Ovary (tissue), 9 donors: ENCODE results near the gene GNB1L. TPM values are rescaled to one million over a fixed set of nuclear protein-coding genes. Genes with fewer than 3 reads are reported as not detected.

Experiments used
- DNase-seq, 5 donors: peaks; one replicate each; pipeline ENCODE4 v3.0.0-alpha.2; 2019 to 2020
- H3K27ac ChIP-seq, 2 donors: fragments of 200-600 bp; one replicate each; pipeline versions ENCODE4 v1.5.1 to v1.8.0; 2019 to 2022
- H3K27me3 ChIP-seq: fragments of 200-600 bp; one replicate; pipeline ENCODE4 v1.8.0; 2022
- H3K36me3 ChIP-seq: fragments of 200-600 bp; sonication (generic); one replicate; pipeline ENCODE4 v1.5.1; 2019
- H3K4me1 ChIP-seq: one replicate; pipeline ENCODE4 v1.8.1; 2013; ENCODE audit warnings: mild to moderate bottlenecking, moderate library complexity; ENCODE audit not compliant: insufficient read depth
- H3K4me3 ChIP-seq: fragments of 200-600 bp; sonication (generic); one replicate; pipeline ENCODE4 v1.5.1; 2017
- H3K9me3 ChIP-seq, 2 donors: fragments of 200-600 bp in 1 of 2; sonication (generic) in 1 of 2; one replicate each; pipeline versions ENCODE4 v1.5.1 to v1.8.1; 2013 to 2019; ENCODE audit warnings: mild to moderate bottlenecking in 1 of 2, moderate library complexity in 1 of 2
- EP300 ChIP-seq: sonication (generic); formaldehyde crosslinking; IDR thresholded peaks from one replicate; pipeline ENCODE4 v1.6.1; 2017; ENCODE audit warnings: antibody characterized with exemption
- POLR2A ChIP-seq: fragments of 450-650 bp; IDR thresholded peaks from one replicate; pipeline ENCODE4 v1.6.1; 2017; ENCODE audit warnings: antibody characterized with exemption, mild to moderate bottlenecking, moderate library complexity
- WGBS, 3 donors: extraction: QIAGEN DNeasy Blood & Tissue Kit in 1 of 3; methylation state at CpG; one replicate each; pipeline versions ENCODE4 v1.1.5 to v1.1.7; 2013 to 2017; 5-methylcytosine and 5-hydroxymethylcytosine counted together
- intact Hi-C, 4 donors: fragments of 100-400 bp; cut with DNase I; formaldehyde crosslinking; loops; one replicate each; pipeline versions ENCODE4 v1.11.0 to v1.15.1; 2022 to 2023
- polyA plus RNA-seq, 2 donors: library from polyadenylated mRNA; stranded (reverse); fragments of 200-250 nt in 1 of 2; fragments of 350-450 nt in 1 of 2; fragmentation: Illumina TruSeq in 1 of 2; extraction: RNeasy Lipid Tissue Mini Kit (QIAGEN cat#74804) in 1 of 2; gene quantifications; one replicate each; pipeline ENCODE4 v1.2.3, GENCODE V29; 2013 to 2014
- total RNA-seq, 7 donors: library from RNA; depleted of rRNA in 2 of 7; stranded (reverse); fragments of >200 nt in 2 of 7; fragmentation: NEBNext Ultra II Directional in 3 of 7; extraction: Animal tissue kit (Norgen Biotek cat#: 25700) in 3 of 7; gene quantifications; one replicate each; pipeline versions ENCODE4 v1.1.0 to v1.2.4, GENCODE V29; 2016 to 2023
- TF ChIP-seq, protein P1 (sequence below), 3 donors: fragments of 450-650 bp in 2 of 3; fragments of 200-600 bp in 1 of 3; IDR thresholded peaks; one replicate each; pipeline versions ENCODE4 v1.5.1 to v1.8.0; 2016 to 2022; ENCODE audit warnings: antibody characterized with exemption in 3 of 3, mild to moderate bottlenecking in 1 of 3
- donor health status: DM: no; HTN: no; CAD: no; lungs with moderate emphysema.
- donor health status: DM: no; HTN: no; CAD: no.
- donor health status: Bipolar disorder and iron deficiency.
- donor health status: DM: yes; HTN: yes; CAD: no.
- donor health status: DM: no; HTN: no; CAD: no.
- donor health status: DM: yes; HTN: yes; CAD: no.

Gene GNB1L
- total and polyA plus RNA-seq, 9 donors, result 3.1 to 14.9 (median 5.8) TPM; not detected in 1

- DNase-seq, result no peak
- intact Hi-C loops, result no loop called here
- H3K4me1 ChIP-seq, result no peaks in the 10 kb centered on the region
- H3K36me3 ChIP-seq, result no peaks in the 10 kb centered on the region
- WGBS, 3 donors, result 3 to 5% (median 4%) methylated on average over 39 to 43 of the region's 43 CpGs
- TF ChIP-seq, protein P1, sequence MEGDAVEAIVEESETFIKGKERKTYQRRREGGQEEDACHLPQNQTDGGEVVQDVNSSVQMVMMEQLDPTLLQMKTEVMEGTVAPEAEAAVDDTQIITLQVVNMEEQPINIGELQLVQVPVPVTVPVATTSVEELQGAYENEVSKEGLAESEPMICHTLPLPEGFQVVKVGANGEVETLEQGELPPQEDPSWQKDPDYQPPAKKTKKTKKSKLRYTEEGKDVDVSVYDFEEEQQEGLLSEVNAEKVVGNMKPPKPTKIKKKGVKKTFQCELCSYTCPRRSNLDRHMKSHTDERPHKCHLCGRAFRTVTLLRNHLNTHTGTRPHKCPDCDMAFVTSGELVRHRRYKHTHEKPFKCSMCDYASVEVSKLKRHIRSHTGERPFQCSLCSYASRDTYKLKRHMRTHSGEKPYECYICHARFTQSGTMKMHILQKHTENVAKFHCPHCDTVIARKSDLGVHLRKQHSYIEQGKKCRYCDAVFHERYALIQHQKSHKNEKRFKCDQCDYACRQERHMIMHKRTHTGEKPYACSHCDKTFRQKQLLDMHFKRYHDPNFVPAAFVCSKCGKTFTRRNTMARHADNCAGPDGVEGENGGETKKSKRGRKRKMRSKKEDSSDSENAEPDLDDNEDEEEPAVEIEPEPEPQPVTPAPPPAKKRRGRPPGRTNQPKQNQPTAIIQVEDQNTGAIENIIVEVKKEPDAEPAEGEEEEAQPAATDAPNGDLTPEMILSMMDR (IDR thresholded peaks at IDR 0.05), result no peak
- TF ChIP-seq EP300 (no peak), POLR2A (no peak)
- no peak overlapping the region for H3K4me3 ChIP-seq
- no peak overlapping the region for H3K27ac ChIP-seq
- no peaks in the 10 kb centered on the region for H3K9me3 ChIP-seq
- H3K27me3 ChIP-seq, result peaks cover 8% of the 10 kb centered on the region
Observed at GRCh38 chr22:19759427-19760057, 95.1 kb downstream of the GNB1L start.

GRCh38 chr22:19758896-19759426, 95.7 kb downstream of the GNB1L start:
- Histone ChIP-seq H3K27ac (no peak overlapping the region), H3K36me3 (no peaks in the 10 kb centered on the region), H3K4me1 (no peaks in the 10 kb centered on the region), H3K4me3 (no peak overlapping the region), H3K9me3 (no peaks in the 10 kb centered on the region), H3K27me3 (peaks cover 8% of the 10 kb centered on the region)
- TF ChIP-seq EP300, result no peak
- TF ChIP-seq POLR2A, result no peak
- TF ChIP-seq, protein P1 (IDR thresholded peaks at IDR 0.05), result no peak
- no peak for DNase-seq
- intact Hi-C loops, result no loop called here
- 4 to 5% (median 4%) methylated on average over 16 to 21 of the region's 21 CpGs for WGBS, 3 donors

GRCh38 chr22:19757985-19758895, 96.4 kb downstream of the GNB1L start:
- H3K4me3 ChIP-seq, result no peak overlapping the region
- peaks cover 8% of the 10 kb centered on the region for H3K27me3 ChIP-seq
- no peaks in the 10 kb centered on the region for H3K4me1 ChIP-seq
- 26 to 35% (median 28%) methylated on average over 32 to 43 of the region's 43 CpGs for WGBS, 3 donors
- intact Hi-C loops, result no loop called here
- no peaks in the 10 kb centered on the region for H3K36me3 ChIP-seq
- TF ChIP-seq POLR2A, result no peak
- TF ChIP-seq, protein P1 (IDR thresholded peaks at IDR 0.05), result no peak
- TF ChIP-seq EP300, result no peak
- H3K27ac ChIP-seq, result no peak overlapping the region
- H3K9me3 ChIP-seq, result no peaks in the 10 kb centered on the region
- DNase-seq, result no peak

DNA sequence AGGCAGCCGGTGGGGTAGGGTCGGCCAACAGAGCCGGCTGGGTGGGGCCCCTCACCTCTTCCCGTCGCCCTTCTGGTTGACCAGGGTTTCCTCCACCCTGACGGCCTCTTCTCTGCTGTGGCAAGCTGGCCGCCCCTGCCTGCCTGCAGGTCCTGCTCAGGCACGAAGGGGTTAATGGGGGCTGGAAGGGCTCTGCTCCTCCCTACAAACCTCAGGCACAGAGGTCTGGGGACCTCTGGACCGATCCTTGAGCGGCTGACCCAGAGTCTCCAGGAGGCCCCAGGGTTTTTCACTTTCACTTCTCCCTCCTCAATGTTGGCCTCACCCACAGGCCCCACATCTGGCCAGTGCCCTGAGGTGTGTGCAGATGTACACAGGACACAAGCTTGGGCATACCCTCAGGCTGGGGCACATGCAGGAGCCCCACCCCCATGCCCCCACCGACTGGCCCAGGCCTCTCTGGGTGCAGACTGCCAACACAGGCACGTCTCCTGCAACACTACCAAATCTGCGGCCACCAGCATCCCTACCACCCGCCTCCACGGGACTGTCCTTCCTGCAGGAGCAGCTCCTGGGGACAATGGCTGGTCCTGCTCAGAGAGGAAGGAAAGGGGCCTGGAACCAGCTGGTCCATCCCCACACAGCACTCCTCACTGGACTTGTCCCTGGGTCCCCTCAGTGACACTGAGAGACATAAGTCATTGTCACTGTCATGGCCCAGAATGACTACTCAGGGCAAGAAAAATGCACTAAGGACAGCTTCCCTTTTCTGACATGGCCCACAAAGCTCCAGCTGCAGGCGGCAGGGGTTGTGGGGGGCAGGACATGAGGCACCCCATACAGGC, 97.3 kb downstream of the GNB1L start:
- H3K27me3 ChIP-seq, result peaks cover 8% of the 10 kb centered on the region
- DNase-seq, result no peak

More for the DNA sequence above, 97.3 kb downstream of the GNB1L start:
- Histone ChIP-seq H3K4me3 (no peak overlapping the region), H3K9me3 (no peaks in the 10 kb centered on the region), H3K36me3 (no peaks in the 10 kb centered on the region), H3K27ac (no peak overlapping the region), H3K4me1 (no peaks in the 10 kb centered on the region)
- intact Hi-C loops, result no loop called here
- 31 to 46% (median 40%) methylated on average over 12 to 16 of the region's 16 CpGs for WGBS, 3 donors
- TF ChIP-seq, protein P1 (IDR thresholded peaks at IDR 0.05), result no peak
- TF ChIP-seq POLR2A (no peak), EP300 (no peak)
